Adrenal gland (tissue), 12 donors: ENCODE data around the gene SMIM5. TPM values are rescaled to one million over a fixed set of nuclear protein-coding genes. Genes with fewer than 3 reads are reported as not detected.

Experiments
- DNase-seq, 7 donors: peaks; one replicate each; pipeline ENCODE4 v3.0.0-alpha.2; 2019 to 2020
- H3K27ac ChIP-seq, 5 donors: fragments of 200-600 bp; sonication (generic) in 4 of 5; 1 replicate in 3 of 5; 2 replicates in 2 of 5; pipeline versions ENCODE4 v1.5.1 to v1.8.0; 2016 to 2020; ENCODE audit warnings: mild to moderate bottlenecking in 1 of 5
- H3K27me3 ChIP-seq: fragments of 200-600 bp; 2 replicates; pipeline ENCODE4 v1.8.0; 2021
- H3K36me3 ChIP-seq, 2 donors: fragments of 200-600 bp; replicated peaks in 1 of 2; 1 replicate in 1 of 2; 2 replicates in 1 of 2; pipeline versions ENCODE4 v1.5.1 to v1.8.0; 2018 to 2022
- H3K4me1 ChIP-seq, 2 donors: fragments of 200-600 bp; replicated peaks in 1 of 2; 1 replicate in 1 of 2; 2 replicates in 1 of 2; pipeline versions ENCODE4 v1.5.1 to v1.8.0; 2018 to 2021
- H3K4me3 ChIP-seq, 4 donors: fragments of 200-600 bp; sonication (generic) in 3 of 4; one replicate each; pipeline ENCODE4 v1.5.1; 2016 to 2018
- H3K9me3 ChIP-seq, 3 donors: fragments of 200-600 bp; sonication (generic) in 1 of 3; replicated peaks in 1 of 3; 1 replicate in 2 of 3; 2 replicates in 1 of 3; pipeline versions ENCODE4 v1.5.1 to v1.8.0; 2016 to 2021
- POLR2A ChIP-seq, 2 donors: fragments of 450-650 bp; IDR thresholded peaks; one replicate each; pipeline ENCODE4 v1.6.1; 2017; ENCODE audit warnings: antibody characterized with exemption in 2 of 2, mild to moderate bottlenecking in 2 of 2, moderate library complexity in 1 of 2
- WGBS, 4 donors: extraction: QIAGEN DNeasy Blood & Tissue Kit in 2 of 4; methylation state at CpG; one replicate each; pipeline versions ENCODE4 v1.1.5 to v1.1.7; 2013 to 2017; 5-methylcytosine and 5-hydroxymethylcytosine counted together
- intact Hi-C, 2 donors: fragments of 100-400 bp; cut with DNase I; formaldehyde crosslinking; loops; one replicate each; pipeline versions ENCODE4 v1.14.1 to v1.15.0; 2022 to 2023
- polyA plus RNA-seq, 3 donors: library from polyadenylated mRNA; stranded (reverse); fragments of 200-250 nt in 2 of 3; fragments of 350-450 nt in 1 of 3; fragmentation: Illumina TruSeq in 1 of 3; extraction: RNeasy Lipid Tissue Mini Kit (QIAGEN cat#74804) in 1 of 3; gene quantifications; one replicate each; pipeline ENCODE4 v1.2.3, GENCODE V29; 2013 to 2014
- total RNA-seq, 9 donors: library from RNA; depleted of rRNA in 4 of 9; stranded (reverse); fragments of >200 nt in 4 of 9; fragments of 120-200 nt in 1 of 9; fragmentation: NEBNext Ultra II Directional in 1 of 9; extraction: Animal tissue kit (Norgen Biotek cat#: 25700) in 1 of 9; gene quantifications; one replicate each; pipeline versions ENCODE4 v1.1.0 to v1.2.4, GENCODE V29; 2013 to 2023
- TF ChIP-seq, protein P1 (sequence below), 6 experiments: fragments of 450-650 bp in 4 of 6; fragments of 200-600 bp in 2 of 6; sonication (generic) in 1 of 6; IDR thresholded peaks; 1 replicate in 5 of 6; 2 replicates in 1 of 6; pipeline versions ENCODE4 v1.5.1 to v1.8.0; 2016 to 2021; ENCODE audit warnings: antibody characterized with exemption in 6 of 6, mild to moderate bottlenecking in 2 of 6, moderate library complexity in 1 of 6
- donor health status: healthy with polysubstance abuse.
- donor health status: Bipolar disorder and iron deficiency.
- donor health status: DM: yes; HTN: yes; CAD: no.
- donor health status: DM: no; HTN: no; CAD: no.
- donor health status: DM: no; HTN: no; CAD: no.
- donor health status: DM: yes; HTN: yes; CAD: no.

The SMIM5 gene
- total and polyA plus RNA-seq, 12 donors, result 0.13 to 2.6 (median 0.77) TPM; not detected in 4

DNA sequence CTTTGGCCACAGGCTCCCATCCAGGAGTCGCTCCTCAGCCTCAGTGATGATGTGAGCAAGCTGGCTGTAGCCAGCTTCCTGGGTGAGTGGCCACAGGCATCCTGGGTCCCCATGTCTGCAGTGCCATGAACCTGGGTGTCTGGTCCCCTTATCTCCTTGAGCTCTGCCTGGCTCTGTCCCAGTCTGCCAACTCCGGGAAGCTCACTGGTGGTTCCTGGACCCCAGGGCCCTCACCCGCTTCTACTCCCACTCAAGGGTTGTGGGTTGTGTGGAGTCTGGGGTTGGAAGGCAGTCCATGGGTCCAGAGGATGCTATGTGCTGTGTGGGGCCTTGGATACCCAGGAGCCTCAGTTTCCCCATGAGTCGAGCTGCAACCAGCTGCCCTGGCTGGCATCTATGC is 11.7 kb upstream of the SMIM5 start:
- TF ChIP-seq POLR2A (IDR thresholded peaks at IDR 0.05), result no peak
- TF ChIP-seq, protein P1, sequence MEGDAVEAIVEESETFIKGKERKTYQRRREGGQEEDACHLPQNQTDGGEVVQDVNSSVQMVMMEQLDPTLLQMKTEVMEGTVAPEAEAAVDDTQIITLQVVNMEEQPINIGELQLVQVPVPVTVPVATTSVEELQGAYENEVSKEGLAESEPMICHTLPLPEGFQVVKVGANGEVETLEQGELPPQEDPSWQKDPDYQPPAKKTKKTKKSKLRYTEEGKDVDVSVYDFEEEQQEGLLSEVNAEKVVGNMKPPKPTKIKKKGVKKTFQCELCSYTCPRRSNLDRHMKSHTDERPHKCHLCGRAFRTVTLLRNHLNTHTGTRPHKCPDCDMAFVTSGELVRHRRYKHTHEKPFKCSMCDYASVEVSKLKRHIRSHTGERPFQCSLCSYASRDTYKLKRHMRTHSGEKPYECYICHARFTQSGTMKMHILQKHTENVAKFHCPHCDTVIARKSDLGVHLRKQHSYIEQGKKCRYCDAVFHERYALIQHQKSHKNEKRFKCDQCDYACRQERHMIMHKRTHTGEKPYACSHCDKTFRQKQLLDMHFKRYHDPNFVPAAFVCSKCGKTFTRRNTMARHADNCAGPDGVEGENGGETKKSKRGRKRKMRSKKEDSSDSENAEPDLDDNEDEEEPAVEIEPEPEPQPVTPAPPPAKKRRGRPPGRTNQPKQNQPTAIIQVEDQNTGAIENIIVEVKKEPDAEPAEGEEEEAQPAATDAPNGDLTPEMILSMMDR (IDR thresholded peaks at IDR 0.05), result no peak
- Histone ChIP-seq H3K27ac (no peak overlapping the region), H3K4me1 (no peaks in the 10 kb centered on the region), H3K4me3 (no peak overlapping the region), H3K27me3 (no peaks in the 10 kb centered on the region), H3K36me3 (peaks cover 0 to 14% of the 10 kb centered on the region in 2 donors), H3K9me3 (no peaks in the 10 kb centered on the region)
- DNase-seq, result no peak
- WGBS, 4 donors, result 78 to 100% (median 84%) methylated on average over 1 to 4 of the region's 4 CpGs
- intact Hi-C loops, result no loop called here

DNA sequence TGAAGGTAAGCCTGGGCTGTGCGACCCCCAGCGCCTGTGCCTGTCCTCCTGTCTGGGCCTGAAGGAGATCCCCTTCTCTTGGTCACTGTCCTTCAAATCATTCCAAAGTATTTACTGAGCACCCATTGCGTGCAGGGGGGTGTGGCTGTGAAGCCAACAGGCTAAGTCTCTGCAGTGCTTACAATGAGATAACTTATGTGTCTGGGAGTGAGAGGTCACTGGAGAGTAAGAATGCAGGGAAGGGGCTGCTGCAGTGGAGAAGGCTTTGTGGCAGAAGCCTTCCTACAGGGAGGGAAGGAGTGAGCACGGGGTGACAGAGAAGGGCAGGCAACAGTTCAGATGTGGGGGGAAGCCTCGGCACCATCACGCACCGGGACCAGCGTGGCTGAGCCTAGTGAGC is 11.2 kb upstream of the SMIM5 start:
- Histone ChIP-seq H3K4me3 (no peak overlapping the region), H3K27me3 (no peaks in the 10 kb centered on the region), H3K36me3 (peaks cover 0 to 15% of the 10 kb centered on the region in 2 donors), H3K27ac (no peak overlapping the region), H3K9me3 (no peaks in the 10 kb centered on the region), H3K4me1 (no peaks in the 10 kb centered on the region)
- DNase-seq, result no peak
- TF ChIP-seq, protein P1 (IDR thresholded peaks at IDR 0.05), result no peak
- TF ChIP-seq POLR2A (IDR thresholded peaks at IDR 0.05), result no peak
- intact Hi-C loops, result no loop called here
- 62 to 76% (median 69%) methylated on average over 8 of the region's 8 CpGs for WGBS, 4 donors

GRCh38 chr17:75622771-75623273 is 10.4 kb upstream of the SMIM5 start:
- H3K4me3 ChIP-seq, result no peak overlapping the region
- peak in 1 of 7 donors; percentile 20 for DNase-seq
- peaks cover 0 to 15% of the 10 kb centered on the region in 2 donors for H3K36me3 ChIP-seq
- H3K27ac ChIP-seq, result no peak overlapping the region
- intact Hi-C loops, result no loop called here
- 52 to 68% (median 62%) methylated on average over 15 of the region's 15 CpGs for whole genome bisulfite sequencing, 4 donors
- no peak for TF ChIP-seq POLR2A (IDR thresholded peaks at IDR 0.05)
- TF ChIP-seq, protein P1 (IDR thresholded peaks at IDR 0.05), result no peak
- H3K9me3 ChIP-seq, result no peaks in the 10 kb centered on the region
- H3K4me1 ChIP-seq, result no peaks in the 10 kb centered on the region
- H3K27me3 ChIP-seq, result no peaks in the 10 kb centered on the region

DNA sequence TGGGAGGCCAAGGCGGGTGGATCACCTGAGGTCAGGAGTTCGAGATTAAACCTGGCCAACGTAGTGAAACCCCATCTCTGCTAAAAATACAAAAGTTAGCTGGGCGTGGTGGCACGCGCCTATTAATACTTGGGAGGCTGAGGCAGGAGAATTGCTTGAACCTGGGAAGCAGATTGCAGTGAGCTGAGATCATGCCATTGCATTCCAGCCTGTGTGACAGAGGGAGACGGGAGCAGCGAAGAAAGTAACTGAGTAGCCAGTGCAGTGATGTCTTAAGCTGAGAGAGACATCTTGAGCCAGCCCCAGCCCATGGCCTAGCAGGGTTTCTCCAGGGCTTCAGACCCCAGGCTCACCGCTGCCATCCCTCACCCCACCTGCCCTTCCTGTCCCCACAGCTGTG is 9.8 kb upstream of the SMIM5 start:
- no peaks in the 10 kb centered on the region for H3K9me3 ChIP-seq
- H3K4me3 ChIP-seq, result no peak overlapping the region
- no peaks in the 10 kb centered on the region for H3K4me1 ChIP-seq
- 76 to 89% (median 81%) methylated on average over 8 to 9 of the region's 9 CpGs for WGBS, 4 donors
- H3K27ac ChIP-seq, result no peak overlapping the region
- intact Hi-C loops, result no loop called here
- TF ChIP-seq POLR2A (IDR thresholded peaks at IDR 0.05), result no peak
- TF ChIP-seq, protein P1 (IDR thresholded peaks at IDR 0.05), result no peak
- no peak for DNase-seq
- no peaks in the 10 kb centered on the region for H3K27me3 ChIP-seq
- H3K36me3 ChIP-seq, result peaks cover 0 to 15% of the 10 kb centered on the region in 2 donors
